H1 (cell line): Measurements from ENCODE around the gene RBM27. TPM values are rescaled to one million over a fixed set of nuclear protein-coding genes. Genes with fewer than 3 reads are reported as not detected.

Experiments used
- CTCF ChIA-PET: fragments of 300-600 bp; sonication (Branson Sonifier 250); formaldehyde crosslinking; loops from one replicate; lab custom pipeline; 2021; ENCODE audit not compliant: partially characterized antibody; lab: Charles Lee
- POLR2A ChIA-PET: fragments of 300-600 bp; sonication (Branson Sonifier 250); formaldehyde crosslinking; loops from one replicate; lab custom pipeline; 2021; ENCODE audit warnings: inconsistent platforms; ENCODE audit not compliant: partially characterized antibody; lab: Charles Lee
- DNase-seq, 2 experiments: peaks; one replicate each; pipeline versions ENCODE4 v3.0.0 to v3.0.0-alpha.2; 2010 to 2022; ENCODE audit warnings: low spot score in 2 of 2, low read depth in 1 of 2, mixed read lengths in 1 of 2
- FAIRE-seq: peaks from 2 replicates; lab custom pipeline; 2011; peaks lifted over from hg19 to GRCh38; lab: Jason Lieb, UNC
- H2AFZ ChIP-seq: 2 replicates; pipeline ENCODE4 v1.8.1; 2012; ENCODE audit warnings: low read length, inconsistent platforms
- H2AK5ac ChIP-seq: 2 replicates; pipeline ENCODE4 v1.6.1; 2013; ENCODE audit warnings: low read depth, low read length
- H2BK120ac ChIP-seq: replicated peaks from 2 replicates; pipeline ENCODE3; 2013; ENCODE audit warnings: low read depth, low read length, inconsistent platforms
- H2BK12ac ChIP-seq: 2 replicates; pipeline ENCODE4 v1.6.1; 2013; ENCODE audit warnings: low read depth, low read length
- H2BK15ac ChIP-seq: 2 replicates; pipeline ENCODE4 v1.6.1; 2013; ENCODE audit warnings: low read length
- H2BK20ac ChIP-seq: 2 replicates; pipeline ENCODE4 v1.6.1; 2013; ENCODE audit warnings: low read length
- H2BK5ac ChIP-seq: 2 replicates; pipeline ENCODE4 v1.6.1; 2013; ENCODE audit warnings: low read depth, low read length
- H3K14ac ChIP-seq: 2 replicates; pipeline ENCODE4 v1.6.1; 2013; ENCODE audit warnings: inconsistent platforms; ENCODE audit not compliant: insufficient read length
- H3K18ac ChIP-seq: 2 replicates; pipeline ENCODE4 v1.6.1; 2013; ENCODE audit warnings: low read length; ENCODE audit errors: extremely low read depth
- H3K23ac ChIP-seq: 2 replicates; pipeline ENCODE4 v1.6.1; 2013; ENCODE audit warnings: inconsistent platforms; ENCODE audit not compliant: insufficient read length
- H3K23me2 ChIP-seq: 2 replicates; pipeline ENCODE4 v1.6.1; 2013; ENCODE audit warnings: low read depth, low read length
- H3K27ac ChIP-seq: 2 replicates; pipeline ENCODE4 v1.6.1; 2011; ENCODE audit warnings: low read depth, low read length, inconsistent platforms
- H3K27me3 ChIP-seq, 4 experiments: replicated peaks in 1 of 4; 1 replicate in 1 of 4; 2 replicates in 3 of 4; pipeline versions ENCODE4 v1.6.1 to v1.8.1; 2011 to 2013; ENCODE audit warnings: low read length in 3 of 4, mild to moderate bottlenecking in 3 of 4, inconsistent platforms in 2 of 4, mixed read lengths in 2 of 4, moderate library complexity in 1 of 4; ENCODE audit not compliant: control insufficient read depth in 3 of 4, insufficient read depth in 3 of 4; ENCODE audit errors: extremely low read depth in 1 of 4
- H3K36me3 ChIP-seq, 4 experiments: 2 replicates each; pipeline versions ENCODE4 v1.6.1 to v1.8.1; 2011 to 2013; ENCODE audit warnings: mild to moderate bottlenecking in 4 of 4, low read length in 3 of 4, moderate library complexity in 2 of 4, control low read depth in 1 of 4, inconsistent platforms in 1 of 4; ENCODE audit not compliant: insufficient read depth in 4 of 4, control insufficient read depth in 2 of 4
- H3K4ac ChIP-seq: replicated peaks from 2 replicates; pipeline ENCODE3; 2013; ENCODE audit warnings: low read length, low read depth, mixed read lengths, inconsistent platforms; ENCODE audit not compliant: insufficient read length
- H3K4me1 ChIP-seq, 4 experiments: replicated peaks in 1 of 4; 1 replicate in 1 of 4; 2 replicates in 3 of 4; pipeline versions ENCODE4 v1.6.1 to v1.8.1; 2011 to 2013; ENCODE audit warnings: low read length in 3 of 4, inconsistent platforms in 2 of 4, mixed read lengths in 1 of 4; ENCODE audit not compliant: insufficient read depth in 4 of 4, control insufficient read depth in 3 of 4
- H3K4me2 ChIP-seq, 2 experiments: 2 replicates each; pipeline versions ENCODE4 v1.6.1 to v1.8.1; 2011 to 2013; ENCODE audit warnings: low read depth in 2 of 2, low read length in 2 of 2, control low read depth in 1 of 2, inconsistent platforms in 1 of 2, mild to moderate bottlenecking in 1 of 2; ENCODE audit not compliant: insufficient read depth in 1 of 2
- H3K4me3 ChIP-seq, 4 experiments: fragments of 200-600, 300-600 bp in 1 of 4; sonication (generic), shearing (Covaris generic), sonication (Bioruptor Twin) in 1 of 4; 2 replicates each; pipeline versions ENCODE4 v1.5.1 to v1.8.1; 2011 to 2016; ENCODE audit warnings: low read length in 4 of 4, low read depth in 3 of 4, control low read depth in 2 of 4, inconsistent platforms in 2 of 4, mild to moderate bottlenecking in 2 of 4, mixed read lengths in 1 of 4, moderate library complexity in 1 of 4; ENCODE audit not compliant: insufficient read depth in 2 of 4; ENCODE audit errors: extremely low read depth in 1 of 4
- H3K56ac ChIP-seq: replicated peaks from 2 replicates; pipeline ENCODE3; 2013; ENCODE audit warnings: low read depth, mild to moderate bottlenecking, mixed read lengths, low read length, inconsistent platforms; ENCODE audit not compliant: insufficient read length
- H3K79me1 ChIP-seq: 2 replicates; pipeline ENCODE4 v1.6.1; 2013; ENCODE audit warnings: low read depth, low read length, control low read depth
- H3K79me2 ChIP-seq, 2 experiments: 2 replicates each; pipeline versions ENCODE4 v1.6.1 to v1.8.1; 2012 to 2013; ENCODE audit warnings: low read length in 2 of 2, mild to moderate bottlenecking in 2 of 2, inconsistent platforms in 1 of 2; ENCODE audit not compliant: insufficient read depth in 2 of 2, control insufficient read depth in 1 of 2
- H3K9ac ChIP-seq, 4 experiments: replicated peaks in 1 of 4; 1 replicate in 1 of 4; 2 replicates in 3 of 4; pipeline versions ENCODE4 v1.6.1 to v1.8.1; 2011 to 2013; ENCODE audit warnings: low read depth in 3 of 4, low read length in 3 of 4, control low read depth in 2 of 4, mild to moderate bottlenecking in 2 of 4, moderate library complexity in 2 of 4, inconsistent platforms in 1 of 4; ENCODE audit errors: extremely low read depth in 1 of 4
- H3K9me3 ChIP-seq, 2 experiments: 2 replicates each; pipeline versions ENCODE4 v1.6.1 to v1.8.1; 2012 to 2013; ENCODE audit warnings: mild to moderate bottlenecking in 2 of 2, moderate library complexity in 2 of 2, control low read depth in 1 of 2, inconsistent platforms in 1 of 2, low read depth in 1 of 2, low read length in 1 of 2, mixed read lengths in 1 of 2; ENCODE audit not compliant: insufficient read depth in 2 of 2
- H4K20me1 ChIP-seq, 2 experiments: replicated peaks in 1 of 2; 2 replicates each; pipeline versions ENCODE3 to v1.8.1; 2011 to 2013; ENCODE audit warnings: inconsistent platforms in 2 of 2, low read length in 2 of 2, mild to moderate bottlenecking in 1 of 2; ENCODE audit not compliant: insufficient read depth in 2 of 2, control insufficient read depth in 1 of 2
- H4K5ac ChIP-seq: 2 replicates; pipeline ENCODE4 v1.6.1; 2013; ENCODE audit warnings: low read length, low read depth, mixed read lengths, inconsistent platforms; ENCODE audit not compliant: insufficient read length
- H4K8ac ChIP-seq: 2 replicates; pipeline ENCODE4 v1.8.0; 2013; ENCODE audit warnings: mild to moderate bottlenecking, moderate library complexity, low read length, inconsistent platforms; ENCODE audit not compliant: insufficient read depth; ENCODE audit errors: extremely low read depth
- H4K91ac ChIP-seq: replicated peaks from 2 replicates; pipeline ENCODE3; 2013; ENCODE audit warnings: low read length, mixed read lengths, inconsistent platforms; ENCODE audit not compliant: insufficient read length
- ASH2L ChIP-seq: fragments of 200-600, 300-600 bp; sonication (generic); IDR thresholded peaks from one replicate; pipeline ENCODE4 v1.7.1; 2017; ENCODE audit warnings: low read length
- HDAC6 ChIP-seq: IDR thresholded peaks from one replicate; pipeline ENCODE4 v1.7.1; 2012; ENCODE audit warnings: low read depth, mild to moderate bottlenecking, inconsistent platforms, low read length, moderate library complexity
- KDM1A ChIP-seq: fragments of 200-600, 300-600 bp; sonication (generic); IDR thresholded peaks from 2 replicates; pipeline ENCODE4 v1.7.1; 2016; ENCODE audit warnings: mild to moderate bottlenecking, low read length, borderline replicate concordance
- KDM4A ChIP-seq: IDR thresholded peaks from one replicate; pipeline ENCODE4 v1.7.1; 2012; ENCODE audit warnings: low read depth, mild to moderate bottlenecking, moderate library complexity, low read length, inconsistent platforms; ENCODE audit not compliant: severe bottlenecking
- MAX ChIP-seq: IDR thresholded peaks from 2 replicates; pipeline ENCODE4 v1.6.1; 2012; ENCODE audit warnings: inconsistent platforms
- PHF8 ChIP-seq: fragments of 200-600 bp; sonication (generic); conservative IDR thresholded peaks from 2 replicates; pipeline ENCODE4 v1.7.1; 2012; ENCODE audit warnings: low read depth, mild to moderate bottlenecking, inconsistent platforms, low read length, moderate library complexity
- POLR2A ChIP-seq, 2 experiments: IDR thresholded peaks; 1 replicate in 1 of 2; 2 replicates in 1 of 2; pipeline ENCODE4 v1.6.1; 2011; ENCODE audit warnings: low read depth in 2 of 2, low read length in 2 of 2, mild to moderate bottlenecking in 2 of 2; ENCODE audit errors: control extremely low read depth in 1 of 2
- RNF2 ChIP-seq: fragments of 200-900, 300-1000 bp; sonication (generic); IDR thresholded peaks from 2 replicates; pipeline ENCODE4 v1.7.1; 2016; ENCODE audit warnings: borderline replicate concordance, low read depth, mild to moderate bottlenecking, antibody characterized with exemption, low read length; ENCODE audit not compliant: poor library complexity, severe bottlenecking; ENCODE audit errors: missing control alignments
- SIN3A ChIP-seq, 2 experiments: IDR thresholded peaks in 1 of 2; conservative IDR thresholded peaks in 1 of 2; 2 replicates each; pipeline ENCODE4 v1.6.1; 2011 to 2012; ENCODE audit warnings: low read length in 2 of 2, improper control_type of control experiment in 1 of 2, low read depth in 1 of 2, mild to moderate bottlenecking in 1 of 2
- SP1 ChIP-seq: IDR thresholded peaks from 2 replicates; pipeline ENCODE4 v1.6.1; 2011; ENCODE audit warnings: low read depth, low read length
- SP2 ChIP-seq: IDR thresholded peaks from 2 replicates; pipeline ENCODE4 v1.6.1; 2012; ENCODE audit warnings: mild to moderate bottlenecking, low read length, inconsistent platforms
- SP4 ChIP-seq: IDR thresholded peaks from 2 replicates; pipeline ENCODE4 v1.6.1; 2012; ENCODE audit warnings: low read length, inconsistent platforms
- WGBS, 2 experiments: shearing (Covaris generic) in 1 of 2; methylation state at CpG; one replicate each; pipeline versions ENCODE4 v1.1.6 to v1.1.7; 2013 to 2015; ENCODE audit warnings: low lambda C conversion rate in 2 of 2, mixed read lengths in 2 of 2, inconsistent platforms in 1 of 2, low coverage in 1 of 2, missing lambda C conversion rate in 1 of 2; ENCODE audit not compliant: insufficient replicate concordance in 2 of 2, insufficient coverage in 1 of 2, insufficient read length in 1 of 2; ENCODE audit errors: extremely low coverage in 1 of 2, missing lambda C conversion rate in 1 of 2; 5-methylcytosine and 5-hydroxymethylcytosine counted together
- polyA plus RNA-seq, 7 experiments: library from polyadenylated mRNA; depleted of rRNA in 3 of 7; stranded (reverse) in 5 of 7; unstranded in 2 of 7; fragments of >200 nt in 5 of 7; fragments of 200-250 nt in 2 of 7; gene quantifications; 1 replicate in 5 of 7; 2 replicates in 1 of 7; 4 replicates in 1 of 7; pipeline versions ENCODE4 v1.2.1 to v1.2.3, GENCODE V29; 2011 to 2013; ENCODE audit warnings: missing spikeins in 2 of 7, mixed read lengths in 2 of 7
- total RNA-seq: library from RNA; stranded (reverse); fragmentation: NEBNext Ultra II Directional; extraction: Animal tissue kit (Norgen Biotek cat#: 25700); gene quantifications from 2 replicates; pipeline ENCODE4 v1.2.1, GENCODE V29; 2021
- TF ChIP-seq, protein P1 (sequence below): IDR thresholded peaks from 2 replicates; pipeline ENCODE4 v1.6.1; 2011; ENCODE audit warnings: low read length, improper control_type of control experiment

The RBM27 gene
- total and polyA plus RNA-seq, 2 of the 8 experiments (the other 6 are each of a cell fraction or from before 2014, with no cell fraction given) = 13.1 to 42.9 TPM

GRCh38 chr5:146176805-146177204 is 26.6 kb upstream of the RBM27 start:
- CTCF ChIA-PET = no interaction called here
- no peak overlapping the region for H2AFZ ChIP-seq
- no peak for DNase-seq
- no peaks in the 10 kb centered on the region for H3K9me3 ChIP-seq
- no peak overlapping the region for H3K9ac ChIP-seq
- H3K4me1 ChIP-seq = peaks cover 0 to 2% (median 0%) of the 10 kb centered on the region in 4 experiments; a peak in 3 of 7 replicates
- no peak overlapping the region for H3K27ac ChIP-seq
- no peak overlapping the region for H3K18ac ChIP-seq
- peaks cover 5% of the 10 kb centered on the region; the same call in 1 of the 2 replicates for H3K79me1 ChIP-seq
- H3K27me3 ChIP-seq = no peaks in the 10 kb centered on the region
- H4K20me1 ChIP-seq = peaks cover 3 to 5% of the 10 kb centered on the region in 2 experiments
- H3K23ac ChIP-seq = no peak overlapping the region
- H3K4me3 ChIP-seq = no peak overlapping the region
- H2AK5ac ChIP-seq = no peak overlapping the region
- H3K23me2 ChIP-seq = no peaks in the 10 kb centered on the region; the same call in 1 of the 2 replicates
- no peak overlapping the region for H4K8ac ChIP-seq
- no peak overlapping the region for H2BK12ac ChIP-seq
- H3K36me3 ChIP-seq = peaks cover 9 to 61% (median 23%) of the 10 kb centered on the region in 4 experiments; a peak in 7 of 8 replicates
- H4K5ac ChIP-seq = no peak overlapping the region
- H2BK5ac ChIP-seq = no peak overlapping the region
- no peak overlapping the region for H3K4ac ChIP-seq
- H2BK15ac ChIP-seq = no peak overlapping the region
- H4K91ac ChIP-seq = no peak overlapping the region
- no peak overlapping the region for H3K14ac ChIP-seq
- no peak overlapping the region for H3K56ac ChIP-seq
- WGBS, 2 experiments = 92% methylated on average over 5 of the region's 5 CpGs; no CpG with 5 or more reads in 1 of the 2 experiments
- no peak for FAIRE-seq
- POLR2A ChIA-PET = interaction anchor here (1.2 kb wide), 1 partner anchor 36 kb away, joined by 3 read pairs; no protein-coding TSS in a partner anchor
- peaks cover 18 to 64% of the 10 kb centered on the region in 2 experiments for H3K79me2 ChIP-seq
- H2BK20ac ChIP-seq = no peak overlapping the region
- no peak overlapping the region for H3K4me2 ChIP-seq
- H2BK120ac ChIP-seq = no peak overlapping the region
- TF ChIP-seq MAX = no peak
- no peak for TF ChIP-seq KDM4A
- TF ChIP-seq PHF8 = no peak
- no peak for TF ChIP-seq HDAC6
- no peak for TF ChIP-seq ASH2L
- TF ChIP-seq, protein P1, sequence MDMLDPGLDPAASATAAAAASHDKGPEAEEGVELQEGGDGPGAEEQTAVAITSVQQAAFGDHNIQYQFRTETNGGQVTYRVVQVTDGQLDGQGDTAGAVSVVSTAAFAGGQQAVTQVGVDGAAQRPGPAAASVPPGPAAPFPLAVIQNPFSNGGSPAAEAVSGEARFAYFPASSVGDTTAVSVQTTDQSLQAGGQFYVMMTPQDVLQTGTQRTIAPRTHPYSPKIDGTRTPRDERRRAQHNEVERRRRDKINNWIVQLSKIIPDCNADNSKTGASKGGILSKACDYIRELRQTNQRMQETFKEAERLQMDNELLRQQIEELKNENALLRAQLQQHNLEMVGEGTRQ = no peak
- no peak for TF ChIP-seq SP2
- no peak for TF ChIP-seq SIN3A (conservative IDR thresholded peaks at IDR 0.05 in 1 of 2, IDR thresholded peaks at IDR 0.05 in 1 of 2; ENCODE audit: low read depth in 1 of 2, low read length in 2 of 2)
- TF ChIP-seq SP1 = no peak
- TF ChIP-seq RNF2 = no peak
- TF ChIP-seq KDM1A = no peak
- no peak for TF ChIP-seq SP4
- no peak for TF ChIP-seq POLR2A (IDR thresholded peaks at IDR 0.05; ENCODE audit: control extremely low read depth in 1 of 2, low read depth in 2 of 2, low read length in 2 of 2)
